GM12891 (cell line): Measurements from ENCODE around the gene ASB6.

ENCODE experiments used
- PAX5 ChIP-seq: IDR thresholded peaks from 2 replicates; pipeline ENCODE4 v1.6.1; 2011; ENCODE audit warnings: low read length, moderate library complexity, mild to moderate bottlenecking; ENCODE audit not compliant: insufficient read depth, severe bottlenecking
- POLR2A ChIP-seq: IDR thresholded peaks from 2 replicates; pipeline ENCODE4 v1.6.1; 2011; ENCODE audit warnings: low read depth, low read length, control low read depth
- POLR2AphosphoS5 ChIP-seq: IDR thresholded peaks from 2 replicates; pipeline ENCODE4 v1.6.1; 2011; ENCODE audit warnings: low read depth, low read length, control low read depth
- POU2F2 ChIP-seq: IDR thresholded peaks from 2 replicates; pipeline ENCODE4 v1.6.1; 2011; ENCODE audit warnings: low read depth, mild to moderate bottlenecking, control low read depth, low read length, moderate library complexity
- SPI1 ChIP-seq: IDR thresholded peaks from 2 replicates; pipeline ENCODE4 v1.6.1; 2011; ENCODE audit warnings: low read depth, low read length, control low read depth
- TAF1 ChIP-seq: IDR thresholded peaks from 2 replicates; pipeline ENCODE4 v1.6.1; 2011; ENCODE audit warnings: low read depth, low read length, control low read depth

GRCh38 chr9:129646654-129647053, 4.7 kb upstream of the ASB6 start:
- no peak for TF ChIP-seq POLR2AphosphoS5
- no peak for TF ChIP-seq POLR2A
- TF ChIP-seq TAF1: no peak
- no peak for TF ChIP-seq SPI1
- TF ChIP-seq POU2F2: no peak
- no peak for TF ChIP-seq PAX5
